Panc1 (cell line): ENCODE results near the gene SERPINB2.

Source experiments
- CTCF ChIP-seq: fragments of 450-650 bp; IDR thresholded peaks from 2 replicates; pipeline ENCODE4 v1.5.1; 2017; ENCODE audit warnings: mild to moderate bottlenecking
- POLR2AphosphoS5 ChIP-seq: IDR thresholded peaks from 2 replicates; pipeline ENCODE4 v1.6.1; 2012; ENCODE audit warnings: mild to moderate bottlenecking, low read depth, low read length, moderate library complexity
- REST ChIP-seq, 2 experiments: IDR thresholded peaks; 2 replicates each; pipeline ENCODE4 v1.6.1; 2011 to 2012; ENCODE audit warnings: low read depth in 2 of 2, control low read depth in 1 of 2, low read length in 1 of 2, mild to moderate bottlenecking in 1 of 2, moderate library complexity in 1 of 2; ENCODE audit not compliant: insufficient read depth in 1 of 2

DNA sequence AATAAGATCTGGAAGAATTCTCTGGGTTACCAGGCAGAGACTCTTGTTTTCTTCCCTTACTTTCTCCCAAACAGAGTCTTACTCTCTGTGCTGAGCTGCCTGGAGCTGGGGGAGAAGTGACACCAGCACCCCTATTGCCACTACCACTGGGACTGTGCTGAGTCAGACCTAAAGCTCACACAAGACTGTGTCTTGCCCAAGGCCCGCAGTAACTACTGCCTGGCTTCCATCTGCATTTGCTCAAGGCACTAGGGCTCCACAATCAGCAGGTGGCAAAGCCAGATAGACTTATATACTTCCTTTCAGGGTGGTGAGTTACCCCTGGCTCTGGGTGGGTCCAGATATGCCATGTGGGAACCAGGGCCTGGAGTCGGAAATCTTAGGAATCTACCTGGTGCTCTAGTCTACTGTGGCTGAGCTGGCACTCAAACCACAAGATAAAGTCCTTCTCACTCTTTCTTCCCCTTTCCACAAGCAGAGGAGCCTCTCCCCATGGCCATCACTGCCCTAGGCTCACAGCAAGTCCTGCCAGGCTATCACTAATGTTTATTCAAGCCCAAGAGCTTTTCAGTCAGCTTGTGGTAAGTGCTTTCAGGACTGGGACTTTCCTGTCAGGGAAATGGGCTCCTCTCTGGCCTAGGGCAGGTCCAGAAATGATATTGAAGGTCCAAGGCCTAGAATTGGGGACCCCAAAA, 27.6 kb upstream of the SERPINB2 start:
- TF ChIP-seq CTCF (no peak), POLR2AphosphoS5 (no peak), REST (IDR thresholded peaks at IDR 0.05; ENCODE audit: insufficient read depth in 1 of 2, low read depth in 2 of 2, low read length in 1 of 2) (no peak)
